ENCODE data around the gene ST6GALNAC5.

ST6GALNAC5 gene

DNA sequence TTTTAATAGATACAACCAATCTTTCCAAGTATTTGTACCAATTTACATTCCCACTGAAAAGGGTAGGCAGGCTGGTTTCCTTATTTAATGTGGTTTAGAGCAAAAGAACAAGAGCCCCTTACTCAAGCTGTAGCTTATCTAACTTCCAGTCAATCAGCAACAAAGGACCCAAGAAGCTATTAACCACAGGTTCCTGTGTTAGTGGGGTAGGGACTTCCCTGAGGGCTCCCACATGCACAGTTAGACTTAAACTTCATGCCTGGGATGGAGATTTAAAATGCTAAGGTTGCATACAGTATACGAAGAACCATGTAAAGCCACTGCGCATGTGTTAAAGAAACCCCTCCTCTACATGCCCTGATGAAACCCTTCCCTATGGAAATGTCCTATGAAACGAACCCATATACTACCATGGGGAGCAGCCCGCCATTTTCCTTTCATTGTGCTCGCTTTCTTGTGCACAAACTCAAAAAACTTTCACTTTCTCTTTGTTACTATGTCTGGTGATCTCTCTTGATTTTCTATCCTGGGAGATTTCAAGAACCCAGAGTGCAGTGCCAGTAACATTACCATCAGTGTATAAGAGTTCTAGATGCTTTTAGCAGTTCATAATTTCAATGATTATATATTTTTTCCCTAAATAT, 23.3 kb upstream of the ST6GALNAC5 start:
- Histone ChIP-seq H3K9me2 (replicated peaks; ENCODE audit: insufficient read depth, low read length) (no peaks in the 10 kb centered on the region), H3K27ac (ENCODE audit: low read length) (no peak overlapping the region), H3K4me3 (ENCODE audit: low read length) (no peak overlapping the region), H3K79me2 (ENCODE audit: low read length) (no peaks in the 10 kb centered on the region), H3K36me3 (replicated peaks; ENCODE audit: insufficient read depth, low read length) (no peaks in the 10 kb centered on the region), H3K9me3 (replicated peaks; ENCODE audit: insufficient read depth, low read length) (no peaks in the 10 kb centered on the region), H3K4me1 (ENCODE audit: low read length) (no peaks in the 10 kb centered on the region), H4K20me1 (ENCODE audit: insufficient read depth, low read length) (no peaks in the 10 kb centered on the region), H3F3A (ENCODE audit: insufficient read depth, low read length) (no peaks in the 10 kb centered on the region), H3K9ac (ENCODE audit: low read length) (no peak overlapping the region), H2AFZ (ENCODE audit: low read length) (no peak overlapping the region), H3K4me2 (ENCODE audit: low read depth, low read length) (no peak overlapping the region), H3K27me3 (replicated peaks; ENCODE audit: insufficient read depth, low read length) (no peaks in the 10 kb centered on the region)
- DNase-seq, result no peak
- TF ChIP-seq, protein P1, sequence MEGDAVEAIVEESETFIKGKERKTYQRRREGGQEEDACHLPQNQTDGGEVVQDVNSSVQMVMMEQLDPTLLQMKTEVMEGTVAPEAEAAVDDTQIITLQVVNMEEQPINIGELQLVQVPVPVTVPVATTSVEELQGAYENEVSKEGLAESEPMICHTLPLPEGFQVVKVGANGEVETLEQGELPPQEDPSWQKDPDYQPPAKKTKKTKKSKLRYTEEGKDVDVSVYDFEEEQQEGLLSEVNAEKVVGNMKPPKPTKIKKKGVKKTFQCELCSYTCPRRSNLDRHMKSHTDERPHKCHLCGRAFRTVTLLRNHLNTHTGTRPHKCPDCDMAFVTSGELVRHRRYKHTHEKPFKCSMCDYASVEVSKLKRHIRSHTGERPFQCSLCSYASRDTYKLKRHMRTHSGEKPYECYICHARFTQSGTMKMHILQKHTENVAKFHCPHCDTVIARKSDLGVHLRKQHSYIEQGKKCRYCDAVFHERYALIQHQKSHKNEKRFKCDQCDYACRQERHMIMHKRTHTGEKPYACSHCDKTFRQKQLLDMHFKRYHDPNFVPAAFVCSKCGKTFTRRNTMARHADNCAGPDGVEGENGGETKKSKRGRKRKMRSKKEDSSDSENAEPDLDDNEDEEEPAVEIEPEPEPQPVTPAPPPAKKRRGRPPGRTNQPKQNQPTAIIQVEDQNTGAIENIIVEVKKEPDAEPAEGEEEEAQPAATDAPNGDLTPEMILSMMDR (IDR thresholded peaks at IDR 0.05; ENCODE audit: low read length), result no peak
- no peak for TF ChIP-seq EZH2phosphoT487 (IDR thresholded peaks at IDR 0.05; ENCODE audit: low read length)
- no peak for TF ChIP-seq EZH2 (optimal IDR thresholded peaks at IDR 0.05; ENCODE audit: low read depth, low read length)

DNA sequence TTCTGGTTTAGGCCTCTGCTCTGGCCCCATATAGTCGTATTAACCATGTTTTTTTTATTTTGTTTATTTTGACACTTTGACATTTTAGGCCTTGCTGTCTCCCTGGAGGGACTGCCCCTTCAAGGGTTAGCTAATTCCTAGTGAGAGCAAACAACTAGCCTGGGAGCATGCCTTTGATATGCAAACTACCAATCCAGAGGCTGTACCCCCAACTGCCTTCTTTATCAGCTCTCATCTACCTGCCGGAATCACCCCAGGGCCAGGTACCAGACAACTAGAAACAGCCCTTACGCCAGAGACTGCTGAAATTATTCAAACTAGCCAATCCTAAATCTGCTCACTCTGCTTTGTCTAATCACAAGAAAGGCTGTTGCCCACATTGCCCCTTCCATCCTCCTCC, 13.0 kb upstream of the ST6GALNAC5 start:
- H3K27me3 ChIP-seq (replicated peaks; ENCODE audit: insufficient read depth, low read length), result no peaks in the 10 kb centered on the region
- no peaks in the 10 kb centered on the region for H3K79me2 ChIP-seq (ENCODE audit: low read length)
- no peak for DNase-seq
- no peak overlapping the region for H3K27ac ChIP-seq (ENCODE audit: low read length)
- no peaks in the 10 kb centered on the region for H3F3A ChIP-seq (ENCODE audit: insufficient read depth, low read length)
- no peak for TF ChIP-seq EZH2phosphoT487 (IDR thresholded peaks at IDR 0.05; ENCODE audit: low read length)
- no peak for TF ChIP-seq EZH2 (optimal IDR thresholded peaks at IDR 0.05; ENCODE audit: low read depth, low read length)
- TF ChIP-seq, protein P1 (IDR thresholded peaks at IDR 0.05; ENCODE audit: low read length), result no peak
- no peak overlapping the region for H3K4me2 ChIP-seq (ENCODE audit: low read depth, low read length)
- H3K4me3 ChIP-seq (ENCODE audit: low read length), result no peak overlapping the region
- no peak overlapping the region for H3K9ac ChIP-seq (ENCODE audit: low read length)
- H3K9me2 ChIP-seq (replicated peaks; ENCODE audit: insufficient read depth, low read length), result no peaks in the 10 kb centered on the region
- H2AFZ ChIP-seq (ENCODE audit: low read length), result no peak overlapping the region
- no peaks in the 10 kb centered on the region for H3K36me3 ChIP-seq (replicated peaks; ENCODE audit: insufficient read depth, low read length)
- H3K4me1 ChIP-seq (ENCODE audit: low read length), result no peaks in the 10 kb centered on the region
- no peaks in the 10 kb centered on the region for H3K9me3 ChIP-seq (replicated peaks; ENCODE audit: insufficient read depth, low read length)
- H4K20me1 ChIP-seq (ENCODE audit: insufficient read depth, low read length), result no peaks in the 10 kb centered on the region

DNA sequence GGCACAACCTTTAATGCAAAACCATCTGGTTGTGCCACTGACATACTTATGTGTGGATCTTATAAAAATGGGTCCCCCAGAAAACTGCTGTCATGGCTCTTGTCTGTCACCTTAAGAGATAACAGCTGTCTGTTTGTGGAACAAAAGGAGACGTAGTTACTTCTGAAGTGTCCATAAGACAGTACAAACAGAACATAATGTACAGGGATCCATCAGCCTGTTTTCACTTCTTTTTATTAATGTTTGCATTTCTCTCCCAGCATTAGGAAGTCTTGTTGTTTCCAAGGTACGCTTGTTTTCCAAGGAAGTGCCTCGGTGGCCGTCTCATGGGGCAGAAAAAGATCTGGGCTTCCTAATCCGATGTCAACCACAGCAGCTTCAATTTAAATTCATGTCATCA, 11.2 kb upstream of the ST6GALNAC5 start:
- Histone ChIP-seq H3K79me2 (ENCODE audit: low read length) (no peaks in the 10 kb centered on the region), H3K4me1 (ENCODE audit: low read length) (no peaks in the 10 kb centered on the region), H3K27me3 (replicated peaks; ENCODE audit: insufficient read depth, low read length) (no peaks in the 10 kb centered on the region), H2AFZ (ENCODE audit: low read length) (no peak overlapping the region), H4K20me1 (ENCODE audit: insufficient read depth, low read length) (no peaks in the 10 kb centered on the region), H3K4me2 (ENCODE audit: low read depth, low read length) (no peak overlapping the region), H3K9me3 (replicated peaks; ENCODE audit: insufficient read depth, low read length) (no peaks in the 10 kb centered on the region), H3F3A (ENCODE audit: insufficient read depth, low read length) (no peaks in the 10 kb centered on the region), H3K9ac (ENCODE audit: low read length) (no peak overlapping the region), H3K27ac (ENCODE audit: low read length) (no peak overlapping the region), H3K36me3 (replicated peaks; ENCODE audit: insufficient read depth, low read length) (no peaks in the 10 kb centered on the region), H3K9me2 (replicated peaks; ENCODE audit: insufficient read depth, low read length) (no peaks in the 10 kb centered on the region), H3K4me3 (ENCODE audit: low read length) (no peak overlapping the region)
- no peak for DNase-seq
- TF ChIP-seq, protein P1 (IDR thresholded peaks at IDR 0.05; ENCODE audit: low read length), result no peak
- TF ChIP-seq EZH2phosphoT487 (IDR thresholded peaks at IDR 0.05; ENCODE audit: low read length) (no peak), EZH2 (optimal IDR thresholded peaks at IDR 0.05; ENCODE audit: low read depth, low read length) (no peak)

All from MM.1S (cell line).